IMR-90 (cell line): ENCODE data around the gene STUB1. TPM values are rescaled to one million over a fixed set of nuclear protein-coding genes. Genes with fewer than 3 reads are reported as not detected.

ENCODE experiments used
- ATAC-seq: fragments of 200-7000 bp; cut with Tn5 transposase; 2 replicates; pipeline ENCODE4 v1.9.1; 2020; ENCODE audit warnings: low read depth, mild to moderate bottlenecking, moderate library complexity
- BruUV-seq: library from RNA; stranded (reverse); fragments of 400-500 nt; replicated peaks from 2 replicates; lab custom pipeline; 2021; lab: Mats Ljungman, UMichigan
- CTCF ChIA-PET: fragments of 300-600 bp; formaldehyde crosslinking; extraction: SDS; loops from one replicate; lab custom pipeline; 2021; ENCODE audit warnings: antibody characterized with exemption; lab: Yijun Ruan, JAX
- POLR2A ChIA-PET: fragments of 300-600 bp; sonication (Branson Sonifier 250); formaldehyde crosslinking; loops from one replicate; lab custom pipeline; 2022; ENCODE audit warnings: antibody characterized with exemption; ENCODE audit not compliant: unreplicated experiment; lab: Charles Lee
- DNase-seq: peaks from one replicate; pipeline ENCODE4 v3.0.0; 2013
- H2AFZ ChIP-seq: replicated peaks from 2 replicates; pipeline ENCODE3; 2013; ENCODE audit warnings: low read length, mild to moderate bottlenecking; ENCODE audit not compliant: poor library complexity
- H2AK5ac ChIP-seq: 2 replicates; pipeline ENCODE4 v1.6.1; 2013; ENCODE audit warnings: low read depth, low read length, inconsistent platforms
- H2AK9ac ChIP-seq: replicated peaks from 2 replicates; pipeline ENCODE3; 2013; ENCODE audit warnings: mild to moderate bottlenecking, low read depth, low read length, moderate library complexity; ENCODE audit not compliant: poor library complexity
- H2BK120ac ChIP-seq: 2 replicates; pipeline ENCODE4 v1.6.1; 2013; ENCODE audit warnings: low read depth, low read length, inconsistent platforms
- H2BK15ac ChIP-seq: 3 replicates; pipeline ENCODE4 v1.6.1; 2013; ENCODE audit warnings: low read depth, low read length, inconsistent platforms
- H2BK20ac ChIP-seq: 2 replicates; pipeline ENCODE4 v1.6.1; 2013; ENCODE audit warnings: low read depth, mild to moderate bottlenecking, inconsistent platforms, low read length, moderate library complexity
- H2BK5ac ChIP-seq: 2 replicates; pipeline ENCODE4 v1.6.1; 2013; ENCODE audit warnings: mild to moderate bottlenecking, low read depth, low read length, inconsistent platforms; ENCODE audit not compliant: poor library complexity, severe bottlenecking
- H3K14ac ChIP-seq: replicated peaks from 2 replicates; pipeline ENCODE4 v1.6.1; 2013; ENCODE audit warnings: low read depth, low read length, inconsistent platforms
- H3K18ac ChIP-seq: 2 replicates; pipeline ENCODE4 v1.6.1; 2013; ENCODE audit warnings: low read depth, low read length, control low read depth
- H3K23ac ChIP-seq: 2 replicates; pipeline ENCODE4 v1.6.1; 2013; ENCODE audit warnings: low read depth, low read length, inconsistent platforms
- H3K27ac ChIP-seq: 2 replicates; pipeline ENCODE4 v1.5.1; 2013; ENCODE audit warnings: mild to moderate bottlenecking, control low read depth, low read length; ENCODE audit not compliant: insufficient read depth
- H3K27me3 ChIP-seq: 2 replicates; pipeline ENCODE4 v1.6.1; 2013; ENCODE audit warnings: low read length; ENCODE audit not compliant: control insufficient read depth, insufficient read depth
- H3K36me3 ChIP-seq: 2 replicates; pipeline ENCODE4 v1.6.1; 2013; ENCODE audit warnings: low read length, mixed read lengths; ENCODE audit not compliant: control insufficient read depth, insufficient read depth
- H3K4ac ChIP-seq: 2 replicates; pipeline ENCODE4 v1.6.1; 2013; ENCODE audit warnings: low read depth, low read length, inconsistent platforms
- H3K4me1 ChIP-seq: 2 replicates; pipeline ENCODE4 v1.6.1; 2013; ENCODE audit warnings: low read length, mixed read lengths; ENCODE audit not compliant: control insufficient read depth, insufficient read depth
- H3K4me2 ChIP-seq: 2 replicates; pipeline ENCODE4 v1.6.1; 2013; ENCODE audit warnings: low read depth, mild to moderate bottlenecking, control low read depth, low read length, moderate library complexity
- H3K4me3 ChIP-seq: 2 replicates; pipeline ENCODE4 v1.5.1; 2013; ENCODE audit warnings: low read depth, mild to moderate bottlenecking, control low read depth, low read length, moderate library complexity; ENCODE audit not compliant: insufficient read depth
- H3K56ac ChIP-seq: 2 replicates; pipeline ENCODE4 v1.6.1; 2013; ENCODE audit warnings: low read length, inconsistent platforms; ENCODE audit not compliant: insufficient read depth; ENCODE audit errors: extremely low read depth
- H3K79me1 ChIP-seq, 2 experiments: 2 replicates each; pipeline ENCODE4 v1.6.1; 2013; ENCODE audit warnings: low read length in 2 of 2, inconsistent platforms in 1 of 2, low read depth in 1 of 2
- H3K9ac ChIP-seq: 2 replicates; pipeline ENCODE4 v1.6.1; 2013; ENCODE audit warnings: low read depth, low read length, control low read depth
- H3K9me1 ChIP-seq: 2 replicates; pipeline ENCODE4 v1.6.1; 2013; ENCODE audit warnings: low read length, inconsistent platforms; ENCODE audit not compliant: insufficient read depth
- H3K9me3 ChIP-seq: 2 replicates; pipeline ENCODE4 v1.6.1; 2013; ENCODE audit warnings: low read length; ENCODE audit not compliant: control insufficient read depth, insufficient read depth
- H4K20me1 ChIP-seq: 2 replicates; pipeline ENCODE4 v1.6.1; 2013; ENCODE audit warnings: low read length, inconsistent platforms; ENCODE audit not compliant: insufficient read depth
- H4K5ac ChIP-seq: 2 replicates; pipeline ENCODE4 v1.6.1; 2013; ENCODE audit warnings: mild to moderate bottlenecking, low read depth, low read length, control low read depth
- H4K8ac ChIP-seq, 2 experiments: 2 replicates each; pipeline ENCODE4 v1.6.1; 2013; ENCODE audit warnings: low read depth in 2 of 2, low read length in 2 of 2, control low read depth in 1 of 2, inconsistent platforms in 1 of 2
- H4K91ac ChIP-seq: 2 replicates; pipeline ENCODE4 v1.6.1; 2013; ENCODE audit warnings: low read depth, low read length, inconsistent platforms; ENCODE audit not compliant: insufficient read depth
- BHLHE40 ChIP-seq: fragments of 150-350 bp; IDR thresholded peaks from 2 replicates; pipeline ENCODE4 v1.6.1; 2016; ENCODE audit warnings: mild to moderate bottlenecking, low read depth, low read length
- CEBPB ChIP-seq: IDR thresholded peaks from 2 replicates; pipeline ENCODE4 v1.6.1; 2012; ENCODE audit warnings: low read depth, low read length, improper control_type of control experiment
- CHD1 ChIP-seq: IDR thresholded peaks from 2 replicates; pipeline ENCODE4 v1.6.1; 2012; ENCODE audit warnings: low read depth, low read length, improper control_type of control experiment
- FOS ChIP-seq: fragments of 150-350 bp; IDR thresholded peaks from 2 replicates; pipeline ENCODE4 v1.6.1; 2016; ENCODE audit warnings: low read depth, low read length
- MAFK ChIP-seq: IDR thresholded peaks from 2 replicates; pipeline ENCODE4 v1.6.1; 2012; ENCODE audit warnings: low read depth, low read length, improper control_type of control experiment
- NFE2L2 ChIP-seq: fragments of 150-350 bp; IDR thresholded peaks from 2 replicates; pipeline ENCODE4 v1.6.1; 2016; ENCODE audit warnings: low read depth, mild to moderate bottlenecking, low read length
- RCOR1 ChIP-seq: IDR thresholded peaks from 2 replicates; pipeline ENCODE4 v1.6.1; 2012; ENCODE audit warnings: mild to moderate bottlenecking, low read length, improper control_type of control experiment; ENCODE audit not compliant: insufficient replicate concordance
- RFX5 ChIP-seq: IDR thresholded peaks from 2 replicates; pipeline ENCODE4 v1.8.0; 2012; ENCODE audit warnings: low read depth, mild to moderate bottlenecking, low read length, moderate library complexity
- WGBS, 2 experiments: methylation state at CpG; one replicate each; pipeline versions ENCODE4 v1.1.5 to v1.1.7; 2013; ENCODE audit warnings: missing lambda C conversion rate in 2 of 2; ENCODE audit not compliant: insufficient read length in 1 of 2; ENCODE audit errors: extremely low coverage in 2 of 2; 5-methylcytosine and 5-hydroxymethylcytosine counted together
- dilution Hi-C: fragments of 300-500 bp; cut with HindIII; formaldehyde crosslinking; loops from one replicate; pipeline ENCODE4 v1.14.3; 2018; ENCODE audit warnings: low sequenced_read_pairs; ENCODE audit not compliant: unreplicated experiment
- in situ Hi-C: fragments of 300-500 bp; cut with MboI; formaldehyde crosslinking; loops from 3 replicates; pipeline ENCODE4 v1.14.3; 2019; ENCODE audit warnings: low sequenced_read_pairs, inconsistent platforms, mixed read lengths
- intact Hi-C: fragments of 100-400 bp; cut with micrococcal nuclease; formaldehyde crosslinking; loops from 2 replicates; pipeline ENCODE4 v1.10.0; 2022
- polyA plus RNA-seq, 3 experiments: library from polyadenylated mRNA; depleted of rRNA; stranded (reverse); fragments of >200 nt; gene quantifications; 2 replicates each; pipeline ENCODE4 v1.2.3, GENCODE V29; 2012; ENCODE audit warnings: low replicate concordance in 1 of 3
- total RNA-seq: library from RNA; depleted of rRNA; stranded (reverse); fragments of >200 nt; gene quantifications from 2 replicates; pipeline ENCODE4 v1.2.3, GENCODE V29; 2012
- TF ChIP-seq, protein P1 (sequence below): conservative IDR thresholded peaks from 2 replicates; pipeline ENCODE4 v1.5.1; 2012; ENCODE audit warnings: mild to moderate bottlenecking, low read depth, low read length, improper control_type of control experiment

The STUB1 gene
- total and polyA plus RNA-seq, 2 of the 4 experiments (the other 2 are of a cell fraction): 183 to 186 TPM

DNA sequence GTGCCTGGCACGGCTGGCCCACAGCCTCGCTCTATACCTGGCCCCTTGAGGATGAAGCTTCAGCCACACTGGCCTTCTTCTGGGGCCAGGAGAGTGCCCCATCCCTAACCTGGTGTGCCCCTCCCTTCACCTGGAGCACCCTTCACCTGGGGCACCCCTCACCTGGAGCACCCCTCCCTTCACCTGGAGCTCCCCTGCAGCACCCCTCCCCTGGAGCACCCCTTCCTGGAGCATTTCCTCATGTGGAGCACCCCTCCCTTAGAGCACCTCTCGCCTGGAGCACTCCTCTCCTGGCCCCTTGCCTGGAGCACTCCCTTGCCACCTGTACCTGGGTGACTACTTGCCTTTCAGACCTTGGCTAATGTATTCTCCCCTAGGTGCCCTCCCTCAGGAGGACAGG is 27.8 kb downstream of the STUB1 start:
- H4K20me1 ChIP-seq: peaks cover 14% of the 10 kb centered on the region; the same call in 1 of the 2 replicates
- no peak overlapping the region for H3K4me2 ChIP-seq
- H2BK5ac ChIP-seq: no peak overlapping the region
- no peak for DNase-seq
- no peak overlapping the region for H3K9ac ChIP-seq
- TF ChIP-seq, protein P1, sequence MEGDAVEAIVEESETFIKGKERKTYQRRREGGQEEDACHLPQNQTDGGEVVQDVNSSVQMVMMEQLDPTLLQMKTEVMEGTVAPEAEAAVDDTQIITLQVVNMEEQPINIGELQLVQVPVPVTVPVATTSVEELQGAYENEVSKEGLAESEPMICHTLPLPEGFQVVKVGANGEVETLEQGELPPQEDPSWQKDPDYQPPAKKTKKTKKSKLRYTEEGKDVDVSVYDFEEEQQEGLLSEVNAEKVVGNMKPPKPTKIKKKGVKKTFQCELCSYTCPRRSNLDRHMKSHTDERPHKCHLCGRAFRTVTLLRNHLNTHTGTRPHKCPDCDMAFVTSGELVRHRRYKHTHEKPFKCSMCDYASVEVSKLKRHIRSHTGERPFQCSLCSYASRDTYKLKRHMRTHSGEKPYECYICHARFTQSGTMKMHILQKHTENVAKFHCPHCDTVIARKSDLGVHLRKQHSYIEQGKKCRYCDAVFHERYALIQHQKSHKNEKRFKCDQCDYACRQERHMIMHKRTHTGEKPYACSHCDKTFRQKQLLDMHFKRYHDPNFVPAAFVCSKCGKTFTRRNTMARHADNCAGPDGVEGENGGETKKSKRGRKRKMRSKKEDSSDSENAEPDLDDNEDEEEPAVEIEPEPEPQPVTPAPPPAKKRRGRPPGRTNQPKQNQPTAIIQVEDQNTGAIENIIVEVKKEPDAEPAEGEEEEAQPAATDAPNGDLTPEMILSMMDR: no peak
- TF ChIP-seq RCOR1 (no peak), RFX5 (no peak), CHD1 (no peak), BHLHE40 (no peak), FOS (no peak), NFE2L2 (no peak), CEBPB (no peak), MAFK (no peak)
- H2BK15ac ChIP-seq: no peak overlapping the region
- H4K8ac ChIP-seq: no peak overlapping the region
- no peak overlapping the region for H4K5ac ChIP-seq
- H4K91ac ChIP-seq: no peak overlapping the region
- intact Hi-C loops: no loop called here
- no peak overlapping the region for H3K18ac ChIP-seq
- H3K9me1 ChIP-seq: no peaks in the 10 kb centered on the region
- H3K14ac ChIP-seq: no peak overlapping the region
- H3K56ac ChIP-seq: no peak overlapping the region
- H3K27ac ChIP-seq: no peak overlapping the region
- H2AK5ac ChIP-seq: no peak overlapping the region
- no peak overlapping the region for H3K23ac ChIP-seq
- H3K4ac ChIP-seq: no peak overlapping the region
- no peak overlapping the region for H2AK9ac ChIP-seq
- H3K9me3 ChIP-seq: no peaks in the 10 kb centered on the region
- H3K36me3 ChIP-seq: no peaks in the 10 kb centered on the region
- no peaks in the 10 kb centered on the region for H3K79me1 ChIP-seq
- peaks cover 5% of the 10 kb centered on the region; the same call in 1 of the 2 replicates for H3K4me1 ChIP-seq
- no peak for ATAC-seq
- H2AFZ ChIP-seq: no peak overlapping the region
- H2BK20ac ChIP-seq: no peak overlapping the region
- CTCF ChIA-PET: no interaction called here
- no peak overlapping the region for H2BK120ac ChIP-seq
- H3K27me3 ChIP-seq: peaks cover 43% of the 10 kb centered on the region
- POLR2A ChIA-PET: no interaction called here
- no TSS peak for BruUV-seq
- dilution Hi-C loops: no loop called here
- WGBS, 2 experiments: 70% methylated on average over 2 of the region's 3 CpGs; no CpG with 5 or more reads in 1 of the 2 experiments
- H3K4me3 ChIP-seq: no peak overlapping the region
- in situ Hi-C loops: loop anchor here (25.0 kb wide), 1 partner anchor 354 kb away; the partner anchor contains the start of gene SSTR5
